Fibroblast of skin of back (primary cell): ENCODE results near the gene CATSPERD.
A peak's percentile ranks its signal among the peaks of the same experiment; 100 is the strongest.
"Not testable (repeated sequence)": the region's sequence is repeated elsewhere in the genome, so short reads cannot be mapped to it uniquely, and the experiment has no call there.

ENCODE experiments used
- DNase-seq: peaks from one replicate; pipeline ENCODE4 v3.0.0-alpha.2; 2013

The CATSPERD gene

GRCh38 chr19:5742051-5742450 is 21.6 kb downstream of the CATSPERD start:
- no peak for DNase-seq

DNA sequence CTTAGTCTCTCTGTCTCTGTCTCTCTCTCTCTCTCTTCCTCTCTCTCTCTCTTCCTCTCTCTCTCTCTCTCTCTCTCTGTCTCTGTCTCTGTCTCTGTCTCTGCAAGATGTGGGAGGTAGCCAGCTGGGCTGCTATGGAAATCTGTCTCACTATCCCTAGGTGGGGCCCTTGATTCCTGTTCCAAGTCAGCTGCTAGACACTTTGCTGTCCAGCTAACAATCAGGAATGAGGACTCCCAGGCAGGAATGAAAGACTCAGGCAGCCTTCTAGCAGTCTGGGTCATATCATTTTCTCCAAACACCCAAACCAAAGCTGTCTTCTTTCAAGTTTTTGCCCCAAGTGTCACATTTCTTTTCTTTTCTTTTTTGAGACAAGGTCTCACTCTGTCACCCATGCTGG is 23.2 kb downstream of the CATSPERD start:
- DNase-seq = peak; percentile 5

- not testable (repeated sequence) for DNase-seq
These were observed 24.6 kb downstream of the CATSPERD start for GRCh38 chr19:5744999-5745398.

GRCh38 chr19:5748920-5749319 is 28.5 kb downstream of the CATSPERD start:
- not testable (repeated sequence) for DNase-seq

DNA sequence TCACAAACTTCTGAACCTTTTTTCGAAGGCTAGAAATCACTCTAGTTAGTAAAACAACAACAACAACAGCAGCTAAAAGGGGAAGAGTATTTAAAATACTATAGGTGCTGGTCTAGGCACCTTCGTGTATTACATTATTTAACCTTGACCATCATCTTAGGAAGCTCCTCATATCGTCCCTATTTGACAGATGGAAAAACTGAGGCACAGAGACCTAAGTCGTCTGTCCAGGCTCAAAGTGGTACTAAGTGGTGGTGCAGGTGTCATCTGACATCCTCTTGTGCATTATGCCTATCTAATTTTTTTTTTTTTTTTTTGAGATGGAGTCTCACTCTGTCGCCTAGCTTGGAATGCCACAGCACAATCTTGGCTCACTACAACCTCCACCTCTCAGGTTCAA is 29.1 kb downstream of the CATSPERD start:
- no peak for DNase-seq

DNA sequence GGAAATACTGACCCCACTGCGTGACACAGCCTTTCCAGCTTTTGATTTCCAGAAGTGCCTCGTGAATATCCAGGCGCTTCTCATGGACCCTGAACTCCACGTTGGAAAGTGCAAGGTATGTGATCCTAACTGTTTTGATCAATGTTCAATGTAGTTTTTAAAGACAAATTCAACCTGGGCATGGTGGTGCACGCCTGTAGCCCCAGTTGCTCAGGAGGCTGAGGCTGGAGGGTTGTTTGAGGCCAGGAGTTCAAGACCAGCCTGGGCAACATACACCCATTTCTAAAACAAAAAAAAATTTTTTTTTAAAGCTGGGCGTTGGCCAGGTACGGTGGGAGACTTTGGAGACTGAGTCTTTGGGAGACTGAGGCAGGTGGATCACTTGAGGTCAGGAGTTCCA is 31.3 kb downstream of the CATSPERD start:
- no peak for DNase-seq

GRCh38 chr19:5753743-5754142 is 33.3 kb downstream of the CATSPERD start:
- no peak for DNase-seq

DNA sequence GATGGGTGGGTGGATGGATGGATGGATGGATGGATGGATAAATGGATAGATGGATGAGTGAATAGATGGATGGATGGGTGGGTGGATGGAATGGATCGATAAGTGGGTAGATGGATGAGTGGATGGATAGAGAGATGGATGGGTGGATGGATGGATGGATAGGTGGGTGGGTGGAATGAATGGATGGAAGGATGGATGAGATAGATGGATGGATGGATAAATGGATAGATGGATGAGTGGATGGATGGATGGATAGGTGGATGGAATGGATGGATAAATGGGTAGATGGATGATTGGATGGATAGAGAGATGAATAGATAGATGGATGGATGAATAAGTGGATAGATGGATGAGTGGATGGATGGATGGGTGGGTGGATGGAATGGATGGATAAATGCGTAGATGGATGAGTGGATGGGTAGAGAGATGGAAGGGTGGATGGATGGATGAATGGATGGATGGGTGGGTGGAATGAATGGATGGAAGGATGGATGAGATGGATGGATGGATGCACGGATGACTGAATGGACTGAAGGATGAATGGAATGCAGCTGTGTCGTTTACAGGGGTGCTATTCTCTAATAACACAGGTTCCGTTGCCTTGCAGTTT is 42.3 kb downstream of the CATSPERD start:
- DNase-seq = no peak

DNA sequence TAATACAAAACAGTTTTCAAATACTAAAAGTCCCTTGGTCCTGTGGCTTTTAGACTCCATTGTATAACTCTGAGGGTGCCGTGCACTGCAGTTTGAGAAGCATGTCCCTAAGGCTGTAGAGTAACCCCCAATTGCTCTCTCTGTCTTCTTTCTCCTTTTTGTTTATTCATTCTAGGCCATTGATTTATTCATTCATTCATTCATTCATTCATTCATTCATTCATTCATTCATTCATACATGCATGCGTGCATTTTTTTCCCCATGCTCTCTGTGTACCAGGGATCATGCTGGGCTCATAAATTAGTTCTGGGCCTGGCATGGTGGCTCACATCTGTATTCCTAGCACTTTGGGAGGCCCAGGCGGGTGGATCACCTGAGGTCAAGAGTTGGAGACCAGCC is 44.8 kb downstream of the CATSPERD start:
- no peak for DNase-seq

- DNase-seq = no peak
These were observed 47.5 kb downstream of the CATSPERD start for GRCh38 chr19:5767949-5768348.

- no peak for DNase-seq
These were observed 52.0 kb downstream of the CATSPERD start for GRCh38 chr19:5772416-5772815.

DNA sequence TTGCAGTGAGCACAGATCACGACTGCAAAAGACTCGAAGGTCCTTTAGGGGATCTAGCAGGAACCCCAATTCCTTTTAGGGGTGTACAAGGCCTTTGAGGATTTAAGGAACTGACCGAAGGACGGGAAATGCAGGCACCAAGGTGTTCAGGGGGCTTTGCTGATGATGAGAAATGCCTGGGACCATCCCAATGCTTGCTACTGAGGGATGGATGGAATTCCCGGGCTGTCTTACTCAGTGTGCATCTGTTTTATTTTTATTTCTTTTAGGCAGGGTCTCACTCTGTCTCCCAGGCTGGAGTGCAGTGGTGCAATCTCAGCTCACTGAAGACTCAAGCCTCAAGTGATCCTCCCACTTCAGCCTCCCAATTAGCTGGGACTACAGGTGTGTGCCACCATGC is 52.8 kb downstream of the CATSPERD start:
- DNase-seq = no peak

DNA sequence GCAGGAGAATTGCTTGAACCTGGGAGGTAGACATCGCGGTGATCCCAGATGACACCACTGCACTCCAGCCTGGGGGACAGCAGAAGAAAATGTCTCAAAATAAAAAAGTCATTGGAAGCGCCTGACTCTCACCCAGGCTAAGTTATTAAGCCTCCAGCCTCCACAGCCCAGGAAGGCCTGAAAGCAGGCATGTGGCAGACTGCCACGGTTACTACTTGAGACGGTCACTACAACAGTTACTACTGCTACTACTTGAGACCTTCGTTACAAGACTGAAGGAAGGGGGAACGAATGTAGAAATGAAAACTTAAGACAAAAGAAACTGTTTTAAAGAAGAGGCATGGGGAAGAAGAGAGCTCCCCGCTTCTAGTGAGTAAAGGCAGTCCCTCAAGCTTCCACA is 54.5 kb downstream of the CATSPERD start:
- no peak for DNase-seq

DNA sequence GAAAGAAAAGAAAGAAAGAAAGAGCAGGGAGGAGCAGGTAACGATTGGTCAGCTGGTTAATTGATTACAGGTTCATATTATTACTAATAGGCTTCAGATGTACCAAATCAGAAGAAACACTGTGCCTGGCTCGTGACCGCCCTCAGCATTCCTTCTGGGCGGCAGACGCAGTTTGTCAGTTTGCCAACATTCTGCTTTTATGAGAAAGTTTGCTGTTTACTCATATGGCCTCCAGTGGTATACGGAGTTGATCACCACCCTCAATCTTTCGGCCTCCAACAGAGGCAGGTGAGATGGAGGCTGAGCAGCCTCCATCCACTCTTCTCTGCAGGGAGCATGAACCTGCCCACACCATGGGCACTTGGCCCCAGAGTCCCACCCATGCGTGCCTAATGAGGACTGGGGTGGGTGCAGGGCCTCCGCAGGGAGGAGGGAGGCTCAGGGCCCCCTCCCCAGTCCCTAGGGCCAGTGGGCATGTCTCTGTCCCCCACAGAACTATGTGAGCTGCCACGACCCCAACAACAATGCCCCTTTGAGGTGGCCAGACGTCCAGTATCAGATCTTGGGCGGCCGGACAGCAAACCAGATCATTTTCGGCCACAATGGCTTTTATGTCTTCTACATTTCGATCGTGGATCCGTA is 55.4 kb downstream of the CATSPERD start:
- peak; percentile 61 for DNase-seq

DNA sequence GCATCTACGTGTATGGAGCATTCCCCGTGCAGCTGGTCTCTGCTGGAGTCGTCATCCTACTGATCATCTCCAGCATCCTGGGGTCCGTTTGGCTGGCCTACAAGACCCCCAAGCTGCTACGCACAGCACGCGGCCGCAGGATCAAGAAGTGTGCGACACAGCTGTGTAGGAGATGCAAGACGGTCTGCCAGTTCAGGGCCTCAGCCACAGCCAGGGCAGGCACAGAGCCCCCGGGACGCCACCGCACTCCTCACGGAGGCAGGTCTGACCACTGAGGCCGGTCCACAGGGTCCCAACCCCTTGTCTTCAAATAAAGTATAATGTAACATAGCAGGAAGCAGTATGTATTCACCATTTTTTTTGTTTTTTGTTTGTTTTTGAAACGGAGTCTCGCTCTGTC is 58.0 kb downstream of the CATSPERD start:
- DNase-seq = no peak

GRCh38 chr19:5780916-5781315 is 60.5 kb downstream of the CATSPERD start:
- not testable (repeated sequence) for DNase-seq

DNA sequence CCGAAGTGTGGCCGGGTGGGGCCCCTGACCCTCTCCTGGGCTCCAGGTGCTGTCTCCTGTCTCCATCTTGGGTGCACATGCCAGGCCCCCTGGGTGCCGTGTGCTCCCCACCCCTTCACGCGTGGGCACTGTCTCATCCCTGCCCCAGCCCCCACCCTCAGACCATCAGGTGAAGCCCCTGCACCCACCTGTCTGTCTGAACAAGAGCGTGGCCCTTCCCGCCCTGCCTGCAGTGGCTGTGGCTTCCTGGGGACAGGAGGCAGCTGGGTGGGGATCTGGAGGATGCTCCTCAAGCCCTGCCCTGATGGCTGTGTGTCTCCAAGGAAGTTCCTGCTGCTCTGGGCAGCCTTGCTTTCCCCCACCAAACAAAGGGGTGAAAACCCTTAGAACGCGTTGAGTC is 61.9 kb downstream of the CATSPERD start:
- no peak for DNase-seq

GRCh38 chr19:5782945-5783919 is 62.8 kb downstream of the CATSPERD start:
- DNase-seq = no peak

DNA sequence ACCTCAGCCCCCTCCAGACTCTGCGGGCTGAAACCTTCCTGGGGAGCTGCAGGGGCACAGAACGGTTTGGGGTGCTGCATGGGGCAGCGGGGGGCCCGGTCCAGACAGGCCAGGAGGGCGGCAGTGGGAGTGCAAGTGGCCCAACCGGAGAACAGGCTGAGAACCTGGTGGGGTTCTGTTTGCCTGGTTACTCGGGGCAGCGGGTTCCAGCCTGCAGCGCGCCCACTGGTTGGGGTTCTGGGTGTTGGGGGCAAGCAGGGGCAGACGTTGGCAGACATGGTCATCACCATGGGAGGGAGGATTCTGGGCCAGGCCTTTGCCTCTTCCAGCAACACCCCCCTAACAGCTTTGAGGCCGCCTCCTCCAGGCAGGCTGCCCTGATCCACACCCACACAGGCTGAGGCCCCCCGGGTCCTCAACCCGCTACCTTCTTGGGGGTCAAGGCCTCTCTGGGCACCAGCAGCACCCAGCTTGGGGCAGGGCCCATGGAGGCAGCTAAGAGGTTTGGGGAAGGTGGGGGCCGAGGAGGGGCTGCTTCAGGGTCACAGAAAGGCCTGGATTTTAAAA is 64.2 kb downstream of the CATSPERD start, which contains the start of gene PRR22:
TSS of gene PRR22 (minus strand) at position 166 of the 567 bp plus-strand sequence. CDS start at position 80, 86 bp downstream.
- DNase-seq = no peak

GRCh38 chr19:5785423-5785822 is 65.0 kb downstream of the CATSPERD start:
- no peak for DNase-seq

GRCh38 chr19:5786593-5787408 is 66.4 kb downstream of the CATSPERD start:
- no peak for DNase-seq
